K562 (cell line): Measurements from ENCODE around the gene DACT3. TPM values are rescaled to one million over a fixed set of nuclear protein-coding genes. Genes with fewer than 3 reads are reported as not detected.
A peak's percentile ranks its signal among the peaks of the same experiment; 100 is the strongest.

Experiments
- BRD9 ChIP-seq: fragments of 450-650 bp; IDR thresholded peaks from 2 replicates; pipeline ENCODE4 v1.6.1; 2018; ENCODE audit warnings: low read depth; ENCODE audit not compliant: partially characterized antibody
- E2F6 ChIP-seq, 2 experiments: IDR thresholded peaks; 2 replicates each; pipeline ENCODE4 v1.6.1; 2011; ENCODE audit warnings: borderline replicate concordance in 1 of 2, control low read depth in 1 of 2, low read depth in 1 of 2, low read length in 1 of 2, mild to moderate bottlenecking in 1 of 2, mixed read lengths in 1 of 2, moderate library complexity in 1 of 2; ENCODE audit not compliant: insufficient read depth in 1 of 2, insufficient read length in 1 of 2, poor library complexity in 1 of 2, severe bottlenecking in 1 of 2; ENCODE audit errors: extremely low read depth in 1 of 2
- EWSR1 ChIP-seq: fragments of 450-650 bp; IDR thresholded peaks from 2 replicates; pipeline ENCODE4 v1.6.1; 2018; ENCODE audit warnings: borderline replicate concordance, mild to moderate bottlenecking, low read depth, moderate library complexity; ENCODE audit not compliant: partially characterized antibody
- FOSL1 ChIP-seq: fragments of 200-800 bp; sonication (Bioruptor generic); conservative IDR thresholded peaks from 2 replicates; pipeline ENCODE4 v1.6.1; 2016; ENCODE audit warnings: missing genetic modification characterization, missing compliant biosample characterization
- GATAD2A ChIP-seq: fragments of 450-650 bp; IDR thresholded peaks from 2 replicates; pipeline ENCODE4 v1.6.1; 2017
- GTF2E2 ChIP-seq: fragments of 200-800 bp; sonication (Bioruptor generic); IDR thresholded peaks from 2 replicates; pipeline ENCODE4 v1.6.1; 2016; ENCODE audit warnings: missing genetic modification characterization, missing compliant biosample characterization
- HMG20A ChIP-seq: fragments of 450-650 bp; formaldehyde crosslinking; conservative IDR thresholded peaks from 2 replicates; pipeline ENCODE4 v1.4.0; 2020; ENCODE audit warnings: mild to moderate bottlenecking, mixed read lengths
- HMGN3 ChIP-seq: IDR thresholded peaks from 2 replicates; pipeline ENCODE4 v1.6.1; 2011; ENCODE audit warnings: borderline replicate concordance, low read depth, mild to moderate bottlenecking, mixed read lengths, low read length; ENCODE audit not compliant: insufficient read length; ENCODE audit errors: extremely low read depth
- KAT2B ChIP-seq: IDR thresholded peaks from one replicate; pipeline ENCODE4 v1.6.1; 2012; ENCODE audit warnings: low read depth, mild to moderate bottlenecking, control low read depth, inconsistent platforms, low read length, moderate library complexity
- MTA1 ChIP-seq: fragments of 450-650 bp; IDR thresholded peaks from 2 replicates; pipeline ENCODE4 v1.6.1; 2017; ENCODE audit warnings: borderline replicate concordance
- PCBP2 ChIP-seq: fragments of 200-400 bp; formaldehyde crosslinking; IDR thresholded peaks from 2 replicates; pipeline ENCODE4 v1.6.1; 2018; ENCODE audit warnings: low read length, low read depth, mild to moderate bottlenecking, moderate library complexity; ENCODE audit not compliant: poor library complexity, severe bottlenecking
- RAD21 ChIP-seq, 2 experiments: fragments of 250-450 bp in 1 of 2; fragments of 450-650 bp in 1 of 2; sonication (Bioruptor Pico) in 1 of 2; formaldehyde crosslinking in 1 of 2; IDR thresholded peaks in 1 of 2; conservative IDR thresholded peaks in 1 of 2; 2 replicates each; pipeline versions ENCODE4 v1.4.0 to v1.8.0; 2020 to 2022; ENCODE audit warnings: mild to moderate bottlenecking in 2 of 2, moderate library complexity in 1 of 2
- RBFOX2 ChIP-seq: fragments of 200-400 bp; formaldehyde crosslinking; IDR thresholded peaks from 2 replicates; pipeline ENCODE4 v1.6.1; 2017; ENCODE audit warnings: low read depth, mild to moderate bottlenecking, low read length, moderate library complexity
- RBM17 ChIP-seq: fragments of 200-400 bp; formaldehyde crosslinking; IDR thresholded peaks from 2 replicates; pipeline ENCODE4 v1.6.1; 2017; ENCODE audit warnings: low read depth, mild to moderate bottlenecking, low read length, borderline replicate concordance
- SMAD4 ChIP-seq: fragments of 250-450 bp; sonication (Bioruptor Pico); conservative IDR thresholded peaks from 2 replicates; pipeline ENCODE4 v1.8.0; 2021; ENCODE audit warnings: inconsistent platforms, mild to moderate bottlenecking, moderate library complexity
- TEAD4 ChIP-seq, 2 experiments: sonication (generic) in 1 of 2; formaldehyde crosslinking in 1 of 2; IDR thresholded peaks; 2 replicates each; pipeline versions ENCODE4 v1.6.1 to v1.8.0; 2012 to 2022; ENCODE audit warnings: borderline replicate concordance in 1 of 2, inconsistent platforms in 1 of 2, low read length in 1 of 2, mild to moderate bottlenecking in 1 of 2, missing genetic modification reagents in 1 of 2
- TRIM24 ChIP-seq, 2 experiments: fragments of 450-650 bp; IDR thresholded peaks; 2 replicates each; pipeline ENCODE4 v1.6.1; 2016
- ZFPM2 ChIP-seq: fragments of 250-450 bp; sonication (Bioruptor Pico); IDR thresholded peaks from 2 replicates; pipeline ENCODE4 v1.5.1; 2022; ENCODE audit warnings: mild to moderate bottlenecking
- ZNF232 ChIP-seq: sonication (generic); formaldehyde crosslinking; IDR thresholded peaks from 2 replicates; pipeline ENCODE4 v1.8.0; 2022; ENCODE audit warnings: mild to moderate bottlenecking, missing genetic modification reagents
- polyA plus RNA-seq, 8 experiments: library from polyadenylated mRNA; depleted of rRNA in 4 of 8; stranded (reverse) in 5 of 8; unstranded in 3 of 8; fragments of >200 nt; fragmentation: Nextera tagmentation in 2 of 8; fragmentation: Illumina TruSeq in 1 of 8; extraction: Ambion mirVana in 2 of 8; extraction: Trizol in 1 of 8; gene quantifications; 2 replicates each; pipeline versions ENCODE4 v1.2.1 to v1.2.3, GENCODE V29; 2011 to 2014; ENCODE audit warnings: inconsistent platforms in 1 of 8, missing spikeins in 1 of 8
- total RNA-seq, 7 experiments: library from RNA; depleted of rRNA in 6 of 7; stranded (reverse); fragments of >200 nt in 6 of 7; fragmentation: Illumina TruSeq in 2 of 7; extraction: Trizol in 2 of 7; gene quantifications; 2 replicates each; pipeline versions ENCODE4 v1.2.1 to v1.2.3, GENCODE V29; 2011 to 2021; ENCODE audit warnings: low replicate concordance in 1 of 7
- TF ChIP-seq, protein P1 (sequence below): fragments of 250-450 bp; sonication (Bioruptor Pico); IDR thresholded peaks from 2 replicates; pipeline ENCODE4 v1.6.1; 2021; ENCODE audit warnings: mild to moderate bottlenecking
- TF ChIP-seq, protein P2 (sequence below): sonication (generic); formaldehyde crosslinking; IDR thresholded peaks from 2 replicates; pipeline ENCODE4 v1.8.0; 2022; ENCODE audit warnings: missing genetic modification reagents, mild to moderate bottlenecking, moderate library complexity, borderline replicate concordance
- TF ChIP-seq, protein P3 (sequence below): fragments of 200-800 bp; sonication (Bioruptor generic); IDR thresholded peaks from 2 replicates; pipeline ENCODE4 v1.6.1; 2017; ENCODE audit warnings: missing genetic modification characterization, missing compliant biosample characterization

Gene DACT3
- total and polyA plus RNA-seq, 9 of the 15 experiments (the other 6 are each of a cell fraction or from before 2014, with no cell fraction given), result 0.67 to 6.5 (median 3.5) TPM

- TF ChIP-seq TEAD4 (IDR thresholded peaks at IDR 0.05; ENCODE audit: low read length), result no peak
- TF ChIP-seq TEAD4 (CRISPR knock-in tag; IDR thresholded peaks at IDR 0.05; ENCODE audit: borderline replicate concordance), result no peak
- peak; percentile 54 for TF ChIP-seq SMAD4
- no peak for TF ChIP-seq BRD9
- TF ChIP-seq KAT2B, result no peak
- TF ChIP-seq MTA1, result peak; percentile 75; the same call in 1 of the 2 replicates
- TF ChIP-seq HMGN3, result peak; percentile 77
- peak; percentile 72 for TF ChIP-seq RBFOX2
- TF ChIP-seq RAD21 (CRISPR knock-in tag; conservative IDR thresholded peaks at IDR 0.05 in 1 of 2, IDR thresholded peaks at IDR 0.05 in 1 of 2), result 0 out of 4 replicates have a peak, but pooled peaks of 1 of the 2 experiments have one; percentile 10
- peak; percentile 44 to 49 for TF ChIP-seq E2F6 (IDR thresholded peaks at IDR 0.05; ENCODE audit: borderline replicate concordance in 1 of 2, extremely low read depth in 1 of 2, insufficient read depth in 1 of 2, insufficient read length in 1 of 2, low read depth in 1 of 2, low read length in 1 of 2, poor library complexity in 1 of 2, severe bottlenecking in 1 of 2)
- TF ChIP-seq TRIM24 (IDR thresholded peaks at IDR 0.05), result peak in 1 of 2 experiments; percentile 14; a peak in 1 of 4 replicates
- no peak for TF ChIP-seq PCBP2
- TF ChIP-seq, protein P1, sequence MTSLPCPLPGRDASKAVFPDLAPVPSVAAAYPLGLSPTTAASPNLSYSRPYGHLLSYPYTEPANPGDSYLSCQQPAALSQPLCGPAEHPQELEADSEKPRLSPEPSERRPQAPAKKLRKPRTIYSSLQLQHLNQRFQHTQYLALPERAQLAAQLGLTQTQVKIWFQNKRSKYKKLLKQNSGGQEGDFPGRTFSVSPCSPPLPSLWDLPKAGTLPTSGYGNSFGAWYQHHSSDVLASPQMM (CRISPR knock-in tag), result no peak
- TF ChIP-seq HMG20A (CRISPR knock-in tag), result no peak
- TF ChIP-seq GATAD2A, result no peak
- no peak for TF ChIP-seq FOSL1 (tag)
- TF ChIP-seq, protein P2, sequence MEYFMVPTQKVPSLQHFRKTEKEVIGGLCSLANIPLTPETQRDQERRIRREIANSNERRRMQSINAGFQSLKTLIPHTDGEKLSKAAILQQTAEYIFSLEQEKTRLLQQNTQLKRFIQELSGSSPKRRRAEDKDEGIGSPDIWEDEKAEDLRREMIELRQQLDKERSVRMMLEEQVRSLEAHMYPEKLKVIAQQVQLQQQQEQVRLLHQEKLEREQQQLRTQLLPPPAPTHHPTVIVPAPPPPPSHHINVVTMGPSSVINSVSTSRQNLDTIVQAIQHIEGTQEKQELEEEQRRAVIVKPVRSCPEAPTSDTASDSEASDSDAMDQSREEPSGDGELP (CRISPR knock-in tag), result peak; percentile 70; the same call in 1 of the 2 replicates
- no peak for TF ChIP-seq ZFPM2
- TF ChIP-seq, protein P3, sequence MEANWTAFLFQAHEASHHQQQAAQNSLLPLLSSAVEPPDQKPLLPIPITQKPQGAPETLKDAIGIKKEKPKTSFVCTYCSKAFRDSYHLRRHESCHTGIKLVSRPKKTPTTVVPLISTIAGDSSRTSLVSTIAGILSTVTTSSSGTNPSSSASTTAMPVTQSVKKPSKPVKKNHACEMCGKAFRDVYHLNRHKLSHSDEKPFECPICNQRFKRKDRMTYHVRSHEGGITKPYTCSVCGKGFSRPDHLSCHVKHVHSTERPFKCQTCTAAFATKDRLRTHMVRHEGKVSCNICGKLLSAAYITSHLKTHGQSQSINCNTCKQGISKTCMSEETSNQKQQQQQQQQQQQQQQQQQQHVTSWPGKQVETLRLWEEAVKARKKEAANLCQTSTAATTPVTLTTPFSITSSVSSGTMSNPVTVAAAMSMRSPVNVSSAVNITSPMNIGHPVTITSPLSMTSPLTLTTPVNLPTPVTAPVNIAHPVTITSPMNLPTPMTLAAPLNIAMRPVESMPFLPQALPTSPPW (CRISPR knock-in tag), result peak; percentile 73
- TF ChIP-seq GTF2E2, result no peak
- TF ChIP-seq ZNF232 (CRISPR knock-in tag), result no peak
- no peak for TF ChIP-seq RBM17
- no peak for TF ChIP-seq EWSR1
Measured at GRCh38 chr19:46697204-46697960, 36.4 kb upstream of the DACT3 start (continued).
